GM12878 (cell line): Measurements from ENCODE around the gene MMP1.

Experiments used
- ATF2 ChIP-seq: IDR thresholded peaks from 2 replicates; pipeline ENCODE4 v1.6.1; 2012; ENCODE audit warnings: low read length, inconsistent platforms
- CREM ChIP-seq: IDR thresholded peaks from 2 replicates; pipeline ENCODE4 v1.6.1; 2014; ENCODE audit warnings: antibody characterized with exemption, low read depth
- EGR1 ChIP-seq, 2 experiments: IDR thresholded peaks; 1 replicate in 1 of 2; 2 replicates in 1 of 2; pipeline ENCODE4 v1.6.1; 2011 to 2012; ENCODE audit warnings: low read depth in 2 of 2, low read length in 2 of 2, borderline replicate concordance in 1 of 2, mild to moderate bottlenecking in 1 of 2, moderate library complexity in 1 of 2
- EP300 ChIP-seq, 2 experiments: fragments of 150-350 bp in 1 of 2; IDR thresholded peaks; 2 replicates each; pipeline ENCODE4 v1.6.1; 2011 to 2012; ENCODE audit warnings: low read depth in 2 of 2, low read length in 2 of 2, borderline replicate concordance in 1 of 2, improper control_type of control experiment in 1 of 2, inconsistent platforms in 1 of 2; ENCODE audit not compliant: control insufficient read depth in 1 of 2
- HDAC6 ChIP-seq: fragments of 200-600 bp; sonication (generic); IDR thresholded peaks from one replicate; pipeline ENCODE4 v1.8.0; 2017; ENCODE audit warnings: antibody characterized with exemption; ENCODE audit not compliant: unreplicated experiment
- MAX ChIP-seq: IDR thresholded peaks from 2 replicates; pipeline ENCODE4 v1.6.1; 2012; ENCODE audit warnings: low read depth, low read length, improper control_type of control experiment
- POLR2A ChIP-seq: IDR thresholded peaks from 2 replicates; pipeline ENCODE4 v1.6.1; 2011; ENCODE audit warnings: low read depth, mild to moderate bottlenecking, low read length
- SIN3A ChIP-seq: IDR thresholded peaks from 2 replicates; pipeline ENCODE4 v1.6.1; 2012; ENCODE audit warnings: low read depth, low read length, improper control_type of control experiment
- SMC3 ChIP-seq: IDR thresholded peaks from 2 replicates; pipeline ENCODE4 v1.6.1; 2011; ENCODE audit warnings: low read length, improper control_type of control experiment, borderline replicate concordance
- YY1 ChIP-seq: IDR thresholded peaks from 2 replicates; pipeline ENCODE4 v1.6.1; 2011; ENCODE audit warnings: low read depth, mild to moderate bottlenecking, low read length
- ZNF592 ChIP-seq: fragments of 450-650 bp; IDR thresholded peaks from 2 replicates; pipeline ENCODE4 v1.6.1; 2017; ENCODE audit warnings: mild to moderate bottlenecking, moderate library complexity

- TF ChIP-seq EGR1 (IDR thresholded peaks at IDR 0.05; ENCODE audit: borderline replicate concordance in 1 of 2, low read depth in 2 of 2, low read length in 2 of 2) (no peak), ZNF592 (no peak), SMC3 (peak; percentile 29; the same call in 1 of the 2 replicates), CREM (no peak), ATF2 (no peak), YY1 (0 out of 2 replicates have a peak, but pooled peaks have one; percentile 46), POLR2A (no peak), EP300 (IDR thresholded peaks at IDR 0.05; ENCODE audit: borderline replicate concordance in 1 of 2, control insufficient read depth in 1 of 2, low read depth in 2 of 2, low read length in 2 of 2) (no peak), SIN3A (no peak), HDAC6 (no peak), MAX (no peak)
These were observed 3.6 kb downstream of the MMP1 start for GRCh38 chr11:102794382-102794781.
